Ovary (tissue), 9 donors: ENCODE data around the gene LCT. TPM values are rescaled to one million over a fixed set of nuclear protein-coding genes. Genes with fewer than 3 reads are reported as not detected.

ENCODE experiments used
- DNase-seq, 5 donors: peaks; one replicate each; pipeline ENCODE4 v3.0.0-alpha.2; 2019 to 2020
- H3K27ac ChIP-seq, 2 donors: fragments of 200-600 bp; one replicate each; pipeline versions ENCODE4 v1.5.1 to v1.8.0; 2019 to 2022
- H3K27me3 ChIP-seq: fragments of 200-600 bp; one replicate; pipeline ENCODE4 v1.8.0; 2022
- H3K36me3 ChIP-seq: fragments of 200-600 bp; sonication (generic); one replicate; pipeline ENCODE4 v1.5.1; 2019
- H3K4me1 ChIP-seq: one replicate; pipeline ENCODE4 v1.8.1; 2013; ENCODE audit warnings: mild to moderate bottlenecking, moderate library complexity; ENCODE audit not compliant: insufficient read depth
- H3K4me3 ChIP-seq: fragments of 200-600 bp; sonication (generic); one replicate; pipeline ENCODE4 v1.5.1; 2017
- H3K9me3 ChIP-seq, 2 donors: fragments of 200-600 bp in 1 of 2; sonication (generic) in 1 of 2; one replicate each; pipeline versions ENCODE4 v1.5.1 to v1.8.1; 2013 to 2019; ENCODE audit warnings: mild to moderate bottlenecking in 1 of 2, moderate library complexity in 1 of 2
- CTCF ChIP-seq, 3 donors: fragments of 450-650 bp in 2 of 3; fragments of 200-600 bp in 1 of 3; IDR thresholded peaks; one replicate each; pipeline versions ENCODE4 v1.5.1 to v1.8.0; 2016 to 2022; ENCODE audit warnings: antibody characterized with exemption in 3 of 3, mild to moderate bottlenecking in 1 of 3
- EP300 ChIP-seq: sonication (generic); formaldehyde crosslinking; IDR thresholded peaks from one replicate; pipeline ENCODE4 v1.6.1; 2017; ENCODE audit warnings: antibody characterized with exemption
- POLR2A ChIP-seq: fragments of 450-650 bp; IDR thresholded peaks from one replicate; pipeline ENCODE4 v1.6.1; 2017; ENCODE audit warnings: antibody characterized with exemption, mild to moderate bottlenecking, moderate library complexity
- WGBS, 3 donors: extraction: QIAGEN DNeasy Blood & Tissue Kit in 1 of 3; methylation state at CpG; one replicate each; pipeline versions ENCODE4 v1.1.5 to v1.1.7; 2013 to 2017; 5-methylcytosine and 5-hydroxymethylcytosine counted together
- intact Hi-C, 4 donors: fragments of 100-400 bp; cut with DNase I; formaldehyde crosslinking; loops; one replicate each; pipeline versions ENCODE4 v1.11.0 to v1.15.1; 2022 to 2023
- polyA plus RNA-seq, 2 donors: library from polyadenylated mRNA; stranded (reverse); fragments of 200-250 nt in 1 of 2; fragments of 350-450 nt in 1 of 2; fragmentation: Illumina TruSeq in 1 of 2; extraction: RNeasy Lipid Tissue Mini Kit (QIAGEN cat#74804) in 1 of 2; gene quantifications; one replicate each; pipeline ENCODE4 v1.2.3, GENCODE V29; 2013 to 2014
- total RNA-seq, 7 donors: library from RNA; depleted of rRNA in 2 of 7; stranded (reverse); fragments of >200 nt in 2 of 7; fragmentation: NEBNext Ultra II Directional in 3 of 7; extraction: Animal tissue kit (Norgen Biotek cat#: 25700) in 3 of 7; gene quantifications; one replicate each; pipeline versions ENCODE4 v1.1.0 to v1.2.4, GENCODE V29; 2016 to 2023
- donor health status: DM: no; HTN: no; CAD: no; lungs with moderate emphysema.
- donor health status: DM: no; HTN: no; CAD: no.
- donor health status: Bipolar disorder and iron deficiency.
- donor health status: DM: yes; HTN: yes; CAD: no.
- donor health status: DM: no; HTN: no; CAD: no.
- donor health status: DM: yes; HTN: yes; CAD: no.

The LCT gene
- total and polyA plus RNA-seq, 9 donors, result 0.12 TPM; not detected in 8

GRCh38 chr2:135756692-135757091 lies 80.3 kb downstream of the LCT start:
- no peak for DNase-seq
- Histone ChIP-seq H3K27ac (no peak overlapping the region), H3K4me1 (no peaks in the 10 kb centered on the region), H3K36me3 (no peaks in the 10 kb centered on the region), H3K9me3 (peaks cover 0 to 4% of the 10 kb centered on the region in 2 donors), H3K27me3 (no peaks in the 10 kb centered on the region), H3K4me3 (no peak overlapping the region)
- intact Hi-C loops, result no loop called here
- WGBS, 3 donors, result 98 to 100% (median 99%) methylated on average over 1 of the region's 1 CpG
- TF ChIP-seq EP300, result no peak
- TF ChIP-seq CTCF (IDR thresholded peaks at IDR 0.05), result no peak

GRCh38 chr2:135755573-135755972 lies 81.4 kb downstream of the LCT start:
- 95 to 98% (median 96%) methylated on average over 2 of the region's 2 CpGs for WGBS, 3 donors
- DNase-seq, result no peak
- intact Hi-C loops, result no loop called here
- Histone ChIP-seq H3K9me3 (peaks cover 0 to 4% of the 10 kb centered on the region in 2 donors), H3K4me3 (no peak overlapping the region), H3K4me1 (no peaks in the 10 kb centered on the region), H3K36me3 (no peaks in the 10 kb centered on the region), H3K27me3 (no peaks in the 10 kb centered on the region), H3K27ac (no peak overlapping the region)
- TF ChIP-seq EP300, result no peak
- no peak for TF ChIP-seq POLR2A

- no peak overlapping the region for H3K27ac ChIP-seq
- H3K36me3 ChIP-seq, result no peaks in the 10 kb centered on the region
- no peak overlapping the region for H3K4me3 ChIP-seq
- H3K27me3 ChIP-seq, result no peaks in the 10 kb centered on the region
- no peaks in the 10 kb centered on the region for H3K9me3 ChIP-seq
- 83 to 93% (median 85%) methylated on average over 4 of the region's 4 CpGs for WGBS, 3 donors
- intact Hi-C loops, result no loop called here
- TF ChIP-seq EP300 (no peak), POLR2A (no peak), CTCF (IDR thresholded peaks at IDR 0.05) (no peak)
- peaks cover 6% of the 10 kb centered on the region for H3K4me1 ChIP-seq
- DNase-seq, result no peak
Measured at GRCh38 chr2:135745545-135745944, 91.4 kb downstream of the LCT start.

GRCh38 chr2:135744760-135745314 lies 92.1 kb downstream of the LCT start:
- no peaks in the 10 kb centered on the region for H3K36me3 ChIP-seq
- WGBS, 3 donors, result 71 to 80% (median 80%) methylated on average over 5 of the region's 5 CpGs
- no peak overlapping the region for H3K27ac ChIP-seq
- H3K27me3 ChIP-seq, result no peaks in the 10 kb centered on the region
- H3K9me3 ChIP-seq, result no peaks in the 10 kb centered on the region
- DNase-seq, result no peak
- intact Hi-C loops, result loop anchor here in 1 of 4 donors (5.0 kb wide), 1 partner anchor 242 kb away; the partner anchor contains the start of gene DARS1
- peaks cover 6% of the 10 kb centered on the region for H3K4me1 ChIP-seq
- TF ChIP-seq CTCF (IDR thresholded peaks at IDR 0.05), result no peak
- no peak for TF ChIP-seq POLR2A
- no peak for TF ChIP-seq EP300
- no peak overlapping the region for H3K4me3 ChIP-seq

GRCh38 chr2:135743860-135744259 lies 93.1 kb downstream of the LCT start:
- TF ChIP-seq CTCF (IDR thresholded peaks at IDR 0.05), result no peak
- no peak for TF ChIP-seq POLR2A
- no peak for TF ChIP-seq EP300
- no peak for DNase-seq
- H3K4me1 ChIP-seq, result peaks cover 6% of the 10 kb centered on the region
- intact Hi-C loops, result loop anchor here in 1 of 4 donors (5.0 kb wide), 1 partner anchor 243 kb away; the partner anchor contains the start of gene DARS1
- H3K9me3 ChIP-seq, result no peaks in the 10 kb centered on the region
- no peak overlapping the region for H3K27ac ChIP-seq
- no peak overlapping the region for H3K4me3 ChIP-seq
- H3K36me3 ChIP-seq, result no peaks in the 10 kb centered on the region
- no peaks in the 10 kb centered on the region for H3K27me3 ChIP-seq
- WGBS, 3 donors, result 86 to 90% (median 90%) methylated on average over 1 of the region's 1 CpG
